ENCODE results near the gene SASH1.

SASH1 gene

DNA sequence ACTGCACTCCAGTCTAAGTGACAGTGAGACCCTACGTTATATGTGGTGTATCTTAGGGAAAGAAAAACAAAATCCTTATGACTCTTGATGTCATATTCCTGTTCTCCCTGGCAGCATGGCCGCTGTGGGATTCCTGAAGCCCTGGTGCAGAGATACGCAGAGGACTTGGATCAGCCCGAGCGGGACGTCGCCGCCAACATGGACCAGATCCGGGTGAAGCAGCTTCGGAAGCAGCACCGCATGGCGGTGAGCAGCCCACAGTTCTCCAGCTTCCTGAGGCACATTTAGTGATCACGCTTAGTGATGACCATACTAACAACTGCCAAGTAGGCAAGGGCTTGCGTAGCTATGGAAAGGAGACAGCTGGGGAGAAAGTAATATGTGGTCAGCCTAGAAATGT, 203.3 kb downstream of the SASH1 start:
- Histone ChIP-seq H3K27me3 (ENCODE audit: low read depth, low read length) (no peaks in the 10 kb centered on the region), H3K4me3 (ENCODE audit: low read depth in 1 of 2, low read length in 2 of 2) (no peak overlapping the region), H3K36me3 (ENCODE audit: control insufficient read depth in 1 of 2, insufficient read depth in 2 of 2, low read length in 2 of 2) (peaks cover 39 to 54% of the 10 kb centered on the region in 2 donors), H3K27ac (ENCODE audit: low read length) (no peak overlapping the region), H3K9me3 (ENCODE audit: control insufficient read depth in 1 of 2, low read length in 2 of 2) (no peaks in the 10 kb centered on the region), H3K4me1 (ENCODE audit: control insufficient read depth in 1 of 2, insufficient read depth in 2 of 2, low read length in 2 of 2) (peaks cover 0 to 7% of the 10 kb centered on the region in 2 donors)

DNA sequence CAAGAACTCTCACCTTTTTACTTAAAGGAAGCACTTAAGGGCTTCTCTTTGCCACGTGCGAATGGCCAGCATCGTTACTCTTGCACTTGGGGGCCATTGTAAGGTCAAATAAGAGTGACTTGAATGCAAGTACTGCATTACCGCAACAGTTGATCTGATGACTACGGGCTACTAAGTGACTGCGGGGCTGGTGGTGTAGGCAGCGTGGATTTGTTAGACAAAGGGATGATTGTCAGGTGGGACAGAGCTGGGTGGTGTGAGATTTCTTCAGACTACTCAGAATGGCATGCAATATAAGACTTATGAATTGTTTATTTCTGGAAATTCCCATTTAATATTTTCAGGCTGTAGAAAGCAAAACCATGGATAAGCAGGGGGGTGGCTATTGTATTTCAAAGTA, 204.5 kb downstream of the SASH1 start:
- peaks cover 0 to 7% of the 10 kb centered on the region in 2 donors for H3K4me1 ChIP-seq (ENCODE audit: control insufficient read depth in 1 of 2, insufficient read depth in 2 of 2, low read length in 2 of 2)
- no peaks in the 10 kb centered on the region for H3K27me3 ChIP-seq (ENCODE audit: low read depth, low read length)
- H3K27ac ChIP-seq (ENCODE audit: low read length) = no peak overlapping the region
- H3K9me3 ChIP-seq (ENCODE audit: control insufficient read depth in 1 of 2, low read length in 2 of 2) = no peaks in the 10 kb centered on the region
- no peak overlapping the region for H3K4me3 ChIP-seq (ENCODE audit: low read depth in 1 of 2, low read length in 2 of 2)
- H3K36me3 ChIP-seq (ENCODE audit: control insufficient read depth in 1 of 2, insufficient read depth in 2 of 2, low read length in 2 of 2) = peaks cover 28 to 46% of the 10 kb centered on the region in 2 donors

DNA sequence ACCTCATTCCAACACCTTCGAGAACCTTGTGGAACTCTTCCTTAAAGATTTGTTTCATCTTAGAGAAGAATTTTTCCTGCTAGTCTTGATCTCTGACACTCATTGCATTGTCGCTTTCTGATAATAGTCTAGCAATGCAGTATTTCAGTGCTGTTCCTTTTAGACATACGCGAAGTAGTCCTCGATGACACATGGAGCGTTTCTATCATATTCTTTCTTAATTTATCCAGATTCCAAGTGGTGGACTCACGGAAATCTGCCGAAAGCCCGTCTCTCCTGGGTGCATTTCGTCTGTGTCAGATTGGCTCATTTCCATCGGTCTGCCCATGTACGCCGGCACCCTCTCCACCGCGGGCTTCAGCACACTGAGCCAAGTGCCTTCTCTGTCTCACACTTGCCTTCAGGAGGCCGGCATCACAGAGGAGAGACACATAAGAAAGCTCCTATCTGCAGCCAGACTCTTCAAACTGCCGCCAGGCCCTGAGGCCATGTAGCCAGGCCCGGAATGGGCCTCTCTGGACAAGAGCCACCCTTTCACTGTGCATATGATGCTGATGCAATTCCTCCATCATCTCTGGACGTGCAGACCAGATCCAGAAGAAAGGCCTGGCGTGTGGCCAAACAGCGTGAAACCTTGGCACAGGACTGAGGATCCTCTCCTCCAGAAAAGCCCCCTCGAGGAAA, 205.6 kb downstream of the SASH1 start:
- Histone ChIP-seq H3K9me3 (ENCODE audit: control insufficient read depth in 1 of 2, low read length in 2 of 2) (no peaks in the 10 kb centered on the region), H3K27ac (ENCODE audit: low read length) (no peak overlapping the region), H3K36me3 (ENCODE audit: control insufficient read depth in 1 of 2, insufficient read depth in 2 of 2, low read length in 2 of 2) (peaks cover 22 to 41% of the 10 kb centered on the region in 2 donors), H3K4me1 (ENCODE audit: control insufficient read depth in 1 of 2, insufficient read depth in 2 of 2, low read length in 2 of 2) (peaks cover 0 to 7% of the 10 kb centered on the region in 2 donors), H3K4me3 (ENCODE audit: low read depth in 1 of 2, low read length in 2 of 2) (no peak overlapping the region), H3K27me3 (ENCODE audit: low read depth, low read length) (no peaks in the 10 kb centered on the region)

DNA sequence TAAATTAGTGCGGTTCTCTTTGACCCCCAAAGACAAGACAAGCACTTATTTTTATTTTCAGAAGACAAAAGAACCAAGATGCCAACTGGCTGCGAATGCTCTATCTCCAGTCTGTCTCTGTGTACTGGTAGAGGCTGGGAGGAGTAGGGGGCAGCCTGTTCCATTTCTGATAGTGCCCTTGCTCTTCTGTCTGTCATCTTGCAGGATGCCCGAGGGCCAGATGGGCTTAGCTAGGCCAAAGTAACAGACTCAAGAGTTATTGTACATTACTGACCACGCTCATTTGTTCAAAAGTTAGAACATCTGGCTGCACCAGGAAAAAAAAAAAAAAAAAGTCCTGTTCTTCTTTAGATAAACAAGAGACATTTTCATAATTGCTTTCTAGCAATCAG, 206.1 kb downstream of the SASH1 start:
- Histone ChIP-seq H3K4me1 (ENCODE audit: control insufficient read depth in 1 of 2, insufficient read depth in 2 of 2, low read length in 2 of 2) (peaks cover 0 to 7% of the 10 kb centered on the region in 2 donors), H3K9me3 (ENCODE audit: control insufficient read depth in 1 of 2, low read length in 2 of 2) (no peaks in the 10 kb centered on the region), H3K27me3 (ENCODE audit: low read depth, low read length) (no peaks in the 10 kb centered on the region), H3K36me3 (ENCODE audit: control insufficient read depth in 1 of 2, insufficient read depth in 2 of 2, low read length in 2 of 2) (peaks cover 22 to 40% of the 10 kb centered on the region in 2 donors), H3K27ac (ENCODE audit: low read length) (no peak overlapping the region), H3K4me3 (ENCODE audit: low read depth in 1 of 2, low read length in 2 of 2) (no peak overlapping the region)

DNA sequence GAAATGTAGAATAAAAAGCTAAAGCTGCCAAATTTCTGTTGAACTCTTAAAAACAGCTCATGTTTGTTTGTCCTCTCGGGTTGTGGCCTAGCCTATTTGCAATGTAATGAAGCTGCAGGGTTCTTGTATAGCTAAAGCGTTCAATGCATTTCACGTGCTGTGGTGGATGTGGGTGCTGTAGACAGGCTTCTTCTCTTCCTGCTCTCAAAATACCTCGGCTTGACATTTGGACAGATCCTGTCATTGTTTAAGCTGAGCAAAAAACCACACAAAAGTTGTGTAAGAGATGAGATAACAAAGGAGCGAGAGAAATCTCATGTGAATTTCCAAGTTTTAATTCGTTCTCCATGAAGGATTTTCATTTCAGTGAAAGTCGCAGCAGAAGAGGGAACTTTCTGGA, 207.9 kb downstream of the SASH1 start:
- Histone ChIP-seq H3K27me3 (ENCODE audit: low read depth, low read length) (no peaks in the 10 kb centered on the region), H3K27ac (ENCODE audit: low read length) (no peak overlapping the region), H3K36me3 (ENCODE audit: control insufficient read depth in 1 of 2, insufficient read depth in 2 of 2, low read length in 2 of 2) (peaks cover 16 to 28% of the 10 kb centered on the region in 2 donors), H3K4me3 (ENCODE audit: low read depth in 1 of 2, low read length in 2 of 2) (no peak overlapping the region), H3K9me3 (ENCODE audit: control insufficient read depth in 1 of 2, low read length in 2 of 2) (no peaks in the 10 kb centered on the region), H3K4me1 (ENCODE audit: control insufficient read depth in 1 of 2, insufficient read depth in 2 of 2, low read length in 2 of 2) (peaks cover 0 to 7% of the 10 kb centered on the region in 2 donors)

DNA sequence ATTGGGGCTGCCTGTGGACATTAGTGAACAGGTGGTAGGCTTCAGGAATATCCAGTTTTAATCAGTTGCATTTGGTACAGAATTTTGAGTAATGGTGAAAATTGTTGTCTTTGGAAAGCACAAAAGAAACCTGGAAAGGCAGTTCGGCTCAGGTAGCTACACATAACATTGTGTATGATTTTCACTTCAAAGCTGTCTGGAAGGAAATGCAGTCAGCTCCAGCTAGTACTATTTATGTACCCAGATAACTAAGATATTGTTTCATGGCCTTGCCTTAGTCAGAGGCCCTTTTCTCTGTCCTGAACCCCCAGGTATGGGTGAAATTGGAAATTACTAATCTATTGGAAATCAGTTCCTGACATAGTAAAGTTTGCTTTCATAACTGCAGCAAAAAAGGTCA, 208.6 kb downstream of the SASH1 start:
- Histone ChIP-seq H3K27ac (ENCODE audit: low read length) (no peak overlapping the region), H3K27me3 (ENCODE audit: low read depth, low read length) (no peaks in the 10 kb centered on the region), H3K4me1 (ENCODE audit: control insufficient read depth in 1 of 2, insufficient read depth in 2 of 2, low read length in 2 of 2) (peaks cover 0 to 9% of the 10 kb centered on the region in 2 donors), H3K36me3 (ENCODE audit: control insufficient read depth in 1 of 2, insufficient read depth in 2 of 2, low read length in 2 of 2) (peaks cover 16 to 23% of the 10 kb centered on the region in 2 donors), H3K4me3 (ENCODE audit: low read depth in 1 of 2, low read length in 2 of 2) (no peak overlapping the region), H3K9me3 (ENCODE audit: control insufficient read depth in 1 of 2, low read length in 2 of 2) (no peaks in the 10 kb centered on the region)

DNA sequence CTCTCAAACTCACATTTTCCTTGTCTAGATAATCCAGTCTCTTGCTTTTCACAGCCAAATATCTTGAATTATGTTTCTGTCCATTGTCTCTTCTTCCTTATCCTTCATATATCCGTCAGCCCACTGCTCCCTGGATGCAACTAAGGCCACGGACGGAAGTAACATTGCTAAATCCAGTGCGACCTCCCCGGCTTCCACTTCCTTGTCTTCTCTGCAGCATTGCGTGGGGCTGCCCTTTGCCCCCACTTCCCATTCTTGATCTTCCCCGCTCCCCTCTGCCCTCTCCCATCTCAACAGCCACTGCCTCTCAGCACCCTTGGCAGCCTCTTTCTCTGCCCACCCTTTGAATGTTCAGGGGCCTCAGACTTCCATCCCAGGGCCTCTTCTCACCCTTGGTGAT, 213.8 kb downstream of the SASH1 start:
- Histone ChIP-seq H3K9me3 (ENCODE audit: control insufficient read depth in 1 of 2, low read length in 2 of 2) (no peaks in the 10 kb centered on the region), H3K4me3 (ENCODE audit: low read depth in 1 of 2, low read length in 2 of 2) (no peak overlapping the region), H3K4me1 (ENCODE audit: control insufficient read depth in 1 of 2, insufficient read depth in 2 of 2, low read length in 2 of 2) (peaks cover 0 to 9% of the 10 kb centered on the region in 2 donors), H3K36me3 (ENCODE audit: control insufficient read depth in 1 of 2, insufficient read depth in 2 of 2, low read length in 2 of 2) (no peaks in the 10 kb centered on the region), H3K27me3 (ENCODE audit: low read depth, low read length) (no peaks in the 10 kb centered on the region), H3K27ac (ENCODE audit: low read length) (no peak overlapping the region)

DNA sequence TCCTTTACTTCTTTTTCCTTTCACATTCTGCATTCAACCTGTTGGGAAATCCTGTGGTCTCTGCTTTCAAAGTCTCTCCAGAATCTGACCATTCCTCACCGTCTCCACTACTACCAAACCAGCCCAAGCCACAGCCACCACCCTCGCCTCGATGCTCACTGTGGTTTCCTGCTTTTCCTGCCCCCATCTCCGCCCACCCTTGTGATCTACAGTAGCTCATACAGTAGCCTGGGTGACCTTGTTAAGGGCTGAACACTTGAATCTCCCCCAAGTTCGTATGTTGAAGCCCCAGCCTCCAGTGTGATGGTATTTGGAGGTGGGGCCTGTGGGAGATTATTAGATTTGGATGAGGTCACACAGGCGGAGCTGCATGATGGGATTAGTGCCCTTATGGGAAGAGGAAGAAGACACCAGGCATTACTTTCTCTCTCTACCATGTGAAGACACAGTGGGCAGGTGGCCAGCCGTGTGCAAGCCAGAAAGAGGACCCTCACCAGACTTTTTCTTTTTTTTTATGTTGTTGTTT, 215.2 kb downstream of the SASH1 start:
- H3K36me3 ChIP-seq (ENCODE audit: control insufficient read depth in 1 of 2, insufficient read depth in 2 of 2, low read length in 2 of 2) = no peaks in the 10 kb centered on the region
- no peak overlapping the region for H3K27ac ChIP-seq (ENCODE audit: low read length)
- H3K4me1 ChIP-seq (ENCODE audit: control insufficient read depth in 1 of 2, insufficient read depth in 2 of 2, low read length in 2 of 2) = peaks cover 0 to 9% of the 10 kb centered on the region in 2 donors
- H3K9me3 ChIP-seq (ENCODE audit: control insufficient read depth in 1 of 2, low read length in 2 of 2) = no peaks in the 10 kb centered on the region
- no peak overlapping the region for H3K4me3 ChIP-seq (ENCODE audit: low read depth in 1 of 2, low read length in 2 of 2)
- H3K27me3 ChIP-seq (ENCODE audit: low read depth, low read length) = no peaks in the 10 kb centered on the region

DNA sequence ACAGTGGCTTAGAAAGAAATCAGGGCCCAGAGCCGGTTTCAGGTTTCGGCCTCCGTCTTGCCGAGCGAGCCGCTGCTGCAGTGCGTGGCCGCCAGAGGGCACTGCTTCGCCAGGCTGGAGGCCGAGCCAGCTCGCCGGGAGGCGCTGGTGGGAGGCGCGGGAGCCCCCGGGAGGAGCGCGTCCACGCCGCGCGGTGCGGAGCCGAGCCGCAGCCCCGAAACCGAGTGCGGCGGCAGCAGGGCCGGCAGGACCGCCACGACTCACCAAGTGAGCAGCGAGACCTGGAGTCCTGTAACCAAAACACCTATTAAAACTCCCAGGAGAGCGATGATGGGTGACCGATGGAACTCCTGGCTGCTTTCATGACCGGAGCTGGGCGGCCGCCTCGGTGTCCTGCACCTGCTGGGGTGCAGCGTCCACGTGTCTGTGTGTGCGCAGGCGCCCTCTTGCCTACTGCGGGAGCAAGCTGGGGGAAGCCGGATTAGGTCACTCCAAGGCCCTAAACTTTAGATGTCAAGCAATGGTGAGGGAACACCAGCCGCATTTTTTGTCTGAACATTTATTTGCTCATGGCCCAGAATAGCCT, 217.3 kb downstream of the SASH1 start:
- no peaks in the 10 kb centered on the region for H3K36me3 ChIP-seq (ENCODE audit: control insufficient read depth in 1 of 2, insufficient read depth in 2 of 2, low read length in 2 of 2)
- no peaks in the 10 kb centered on the region for H3K27me3 ChIP-seq (ENCODE audit: low read depth, low read length)
- peak overlapping the region; percentile 58 to 63 for H3K4me3 ChIP-seq (ENCODE audit: low read depth in 1 of 2, low read length in 2 of 2)
- H3K4me1 ChIP-seq (ENCODE audit: control insufficient read depth in 1 of 2, insufficient read depth in 2 of 2, low read length in 2 of 2) = peaks cover 0 to 9% of the 10 kb centered on the region in 2 donors
- H3K9me3 ChIP-seq (ENCODE audit: control insufficient read depth in 1 of 2, low read length in 2 of 2) = no peaks in the 10 kb centered on the region
- H3K27ac ChIP-seq (ENCODE audit: low read length) = no peak overlapping the region

DNA sequence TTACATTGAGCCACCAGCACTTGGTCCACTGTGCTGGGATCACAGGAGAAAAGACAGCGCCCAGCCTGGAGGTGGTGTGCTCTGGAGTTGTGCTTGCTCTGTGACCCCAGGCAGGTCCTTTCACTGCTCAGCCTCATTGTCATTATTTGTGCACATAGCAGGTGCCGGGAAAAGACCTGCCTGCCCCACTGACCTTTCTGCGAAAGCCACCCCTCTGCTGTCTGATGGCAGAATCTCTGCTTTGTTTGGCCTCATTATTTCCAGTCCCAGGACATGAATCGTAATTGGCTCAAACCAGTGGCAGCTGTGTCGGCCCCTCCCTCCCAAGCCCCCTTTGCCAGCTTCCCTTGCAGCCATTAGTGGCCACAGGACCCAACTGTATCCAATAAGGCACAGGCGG, 219.0 kb downstream of the SASH1 start:
- no peak overlapping the region for H3K27ac ChIP-seq (ENCODE audit: low read length)
- no peak overlapping the region for H3K4me3 ChIP-seq (ENCODE audit: low read depth in 1 of 2, low read length in 2 of 2)
- H3K36me3 ChIP-seq (ENCODE audit: control insufficient read depth in 1 of 2, insufficient read depth in 2 of 2, low read length in 2 of 2) = no peaks in the 10 kb centered on the region
- no peaks in the 10 kb centered on the region for H3K27me3 ChIP-seq (ENCODE audit: low read depth, low read length)
- H3K4me1 ChIP-seq (ENCODE audit: control insufficient read depth in 1 of 2, insufficient read depth in 2 of 2, low read length in 2 of 2) = peaks cover 3 to 6% of the 10 kb centered on the region in 2 donors
- H3K9me3 ChIP-seq (ENCODE audit: control insufficient read depth in 1 of 2, low read length in 2 of 2) = no peaks in the 10 kb centered on the region

DNA sequence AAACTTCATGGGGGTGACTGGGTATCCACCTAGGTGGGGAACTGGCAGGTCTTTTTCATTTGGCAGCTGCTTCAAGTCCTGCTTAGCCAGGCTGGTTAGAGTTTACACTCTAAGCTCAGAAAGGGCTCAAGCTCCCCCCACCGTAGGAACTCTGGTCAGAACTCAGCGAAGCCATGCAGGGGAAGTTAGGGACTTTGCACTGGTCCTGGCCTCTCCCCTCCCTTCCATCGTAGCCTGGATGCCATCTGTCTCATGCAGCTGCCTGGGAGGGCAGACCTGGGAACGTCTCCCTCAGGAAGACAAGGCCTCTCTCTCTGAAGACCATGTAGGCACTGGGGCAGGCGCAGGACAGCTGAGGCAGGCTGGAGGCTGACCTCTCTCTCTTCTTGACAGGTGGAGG, 220.4 kb downstream of the SASH1 start:
- no peak overlapping the region for H3K27ac ChIP-seq (ENCODE audit: low read length)
- no peaks in the 10 kb centered on the region for H3K36me3 ChIP-seq (ENCODE audit: control insufficient read depth in 1 of 2, insufficient read depth in 2 of 2, low read length in 2 of 2)
- H3K9me3 ChIP-seq (ENCODE audit: control insufficient read depth in 1 of 2, low read length in 2 of 2) = no peaks in the 10 kb centered on the region
- H3K4me1 ChIP-seq (ENCODE audit: control insufficient read depth in 1 of 2, insufficient read depth in 2 of 2, low read length in 2 of 2) = peaks cover 3 to 6% of the 10 kb centered on the region in 2 donors
- H3K4me3 ChIP-seq (ENCODE audit: low read depth in 1 of 2, low read length in 2 of 2) = no peak overlapping the region
- no peaks in the 10 kb centered on the region for H3K27me3 ChIP-seq (ENCODE audit: low read depth, low read length)
